Measurements from ENCODE around the gene RFTN1.

Gene RFTN1

DNA sequence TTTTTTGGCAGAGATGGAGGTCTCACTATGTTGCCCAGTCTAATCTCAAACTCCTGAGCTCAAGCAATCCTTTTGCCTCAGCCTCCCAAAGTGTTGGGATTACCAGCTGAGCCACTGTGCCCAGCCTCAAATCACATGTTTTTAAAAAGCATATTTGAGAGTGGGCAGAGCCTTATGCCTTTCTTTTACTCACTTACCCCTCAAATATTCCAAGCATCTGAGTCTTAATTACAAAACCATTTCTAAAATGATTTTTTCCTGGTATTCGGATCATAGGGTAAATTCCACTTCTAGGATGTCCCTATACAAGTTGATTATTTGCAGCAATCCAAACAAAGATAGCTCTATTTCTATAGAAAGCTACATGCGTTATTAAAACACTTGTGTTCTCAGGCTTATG is 106.1 kb downstream of the RFTN1 start:
- peaks cover 58% of the 10 kb centered on the region for H3K36me3 ChIP-seq (ENCODE audit: insufficient read depth, low read length)
- H3K4me3 ChIP-seq (ENCODE audit: low read length, poor library complexity, severe bottlenecking): no peak overlapping the region
- TF ChIP-seq EZH2phosphoT487 (IDR thresholded peaks at IDR 0.05; ENCODE audit: borderline replicate concordance): no peak
- TF ChIP-seq, protein P1, sequence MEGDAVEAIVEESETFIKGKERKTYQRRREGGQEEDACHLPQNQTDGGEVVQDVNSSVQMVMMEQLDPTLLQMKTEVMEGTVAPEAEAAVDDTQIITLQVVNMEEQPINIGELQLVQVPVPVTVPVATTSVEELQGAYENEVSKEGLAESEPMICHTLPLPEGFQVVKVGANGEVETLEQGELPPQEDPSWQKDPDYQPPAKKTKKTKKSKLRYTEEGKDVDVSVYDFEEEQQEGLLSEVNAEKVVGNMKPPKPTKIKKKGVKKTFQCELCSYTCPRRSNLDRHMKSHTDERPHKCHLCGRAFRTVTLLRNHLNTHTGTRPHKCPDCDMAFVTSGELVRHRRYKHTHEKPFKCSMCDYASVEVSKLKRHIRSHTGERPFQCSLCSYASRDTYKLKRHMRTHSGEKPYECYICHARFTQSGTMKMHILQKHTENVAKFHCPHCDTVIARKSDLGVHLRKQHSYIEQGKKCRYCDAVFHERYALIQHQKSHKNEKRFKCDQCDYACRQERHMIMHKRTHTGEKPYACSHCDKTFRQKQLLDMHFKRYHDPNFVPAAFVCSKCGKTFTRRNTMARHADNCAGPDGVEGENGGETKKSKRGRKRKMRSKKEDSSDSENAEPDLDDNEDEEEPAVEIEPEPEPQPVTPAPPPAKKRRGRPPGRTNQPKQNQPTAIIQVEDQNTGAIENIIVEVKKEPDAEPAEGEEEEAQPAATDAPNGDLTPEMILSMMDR (conservative IDR thresholded peaks at IDR 0.05; ENCODE audit: low read length): no peak
- H3K9ac ChIP-seq (ENCODE audit: low read depth, low read length, poor library complexity, severe bottlenecking): no peak overlapping the region
- H3K27me3 ChIP-seq (ENCODE audit: insufficient read depth, low read length, poor library complexity, severe bottlenecking): no peaks in the 10 kb centered on the region
- H3K4me1 ChIP-seq (ENCODE audit: insufficient read depth, low read length, poor library complexity, severe bottlenecking): no peaks in the 10 kb centered on the region
- H4K20me1 ChIP-seq (ENCODE audit: insufficient read depth, low read length, poor library complexity, severe bottlenecking): peaks cover under 1% of the 10 kb centered on the region
- no peak overlapping the region for H2AFZ ChIP-seq (ENCODE audit: low read length)
- no peaks in the 10 kb centered on the region; the same call in 1 of the 2 replicates for H3F3A ChIP-seq (ENCODE audit: low read depth)
- H3K4me2 ChIP-seq (ENCODE audit: low read depth, low read length, poor library complexity, severe bottlenecking): no peak overlapping the region
- H3K9me3 ChIP-seq (ENCODE audit: insufficient read depth, low read depth, low read length): no peaks in the 10 kb centered on the region
- peaks cover 30% of the 10 kb centered on the region for H3K79me2 ChIP-seq (ENCODE audit: insufficient read depth, low read length)
- no peaks in the 10 kb centered on the region for H3K9me2 ChIP-seq (replicated peaks; ENCODE audit: low read depth, low read length)

DNA sequence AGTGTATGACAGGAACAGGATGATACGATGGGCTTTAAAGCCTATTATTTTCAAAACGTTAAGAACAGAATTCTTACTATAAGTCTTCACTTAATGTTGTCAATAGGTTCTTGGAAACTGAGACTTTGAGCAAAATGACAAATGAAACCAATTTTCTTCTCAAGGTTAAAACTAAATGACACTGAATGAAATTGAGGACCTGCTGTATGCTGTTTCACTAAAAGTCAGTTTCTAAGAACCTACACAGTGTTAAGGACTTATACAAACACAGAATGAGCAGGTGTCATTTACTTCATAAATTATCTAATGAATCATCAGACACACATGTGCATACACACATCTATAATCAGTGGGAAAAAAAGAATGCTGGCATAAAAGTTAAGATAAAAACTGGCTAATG is 106.9 kb downstream of the RFTN1 start:
- Histone ChIP-seq H3F3A (ENCODE audit: low read depth) (no peaks in the 10 kb centered on the region; the same call in 1 of the 2 replicates), H3K9me3 (ENCODE audit: insufficient read depth, low read depth, low read length) (no peaks in the 10 kb centered on the region), H3K9me2 (replicated peaks; ENCODE audit: low read depth, low read length) (no peaks in the 10 kb centered on the region), H3K9ac (ENCODE audit: low read depth, low read length, poor library complexity, severe bottlenecking) (no peak overlapping the region), H3K4me1 (ENCODE audit: insufficient read depth, low read length, poor library complexity, severe bottlenecking) (no peaks in the 10 kb centered on the region), H3K79me2 (ENCODE audit: insufficient read depth, low read length) (peaks cover 31% of the 10 kb centered on the region; the same call in 1 of the 2 replicates), H3K4me3 (ENCODE audit: low read length, poor library complexity, severe bottlenecking) (no peak overlapping the region), H3K36me3 (ENCODE audit: insufficient read depth, low read length) (peaks cover 66% of the 10 kb centered on the region), H2AFZ (ENCODE audit: low read length) (no peak overlapping the region), H3K27me3 (ENCODE audit: insufficient read depth, low read length, poor library complexity, severe bottlenecking) (no peaks in the 10 kb centered on the region), H4K20me1 (ENCODE audit: insufficient read depth, low read length, poor library complexity, severe bottlenecking) (peaks cover 4% of the 10 kb centered on the region), H3K4me2 (ENCODE audit: low read depth, low read length, poor library complexity, severe bottlenecking) (no peak overlapping the region)
- no peak for TF ChIP-seq EZH2phosphoT487 (IDR thresholded peaks at IDR 0.05; ENCODE audit: borderline replicate concordance)
- TF ChIP-seq, protein P1 (conservative IDR thresholded peaks at IDR 0.05; ENCODE audit: low read length): no peak

DNA sequence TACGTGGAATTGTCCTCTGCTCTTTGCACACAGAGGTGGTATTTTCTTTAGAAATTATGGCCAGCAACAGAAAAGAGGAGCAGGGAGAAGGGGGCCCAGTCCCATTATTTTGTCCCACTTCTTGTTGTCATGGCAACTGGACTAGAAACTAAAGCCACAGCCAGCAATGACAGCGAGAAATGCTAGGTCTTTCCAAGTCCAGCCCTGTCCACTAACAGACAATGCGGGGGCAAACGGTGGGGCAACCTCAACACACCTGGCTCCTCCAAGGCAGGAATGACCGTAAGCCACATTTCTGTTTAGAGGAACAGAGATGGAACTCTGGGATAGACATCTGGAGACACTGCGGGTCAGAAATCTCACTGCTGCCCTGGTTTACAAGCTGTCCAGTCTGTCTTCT is 107.3 kb downstream of the RFTN1 start:
- no peak overlapping the region for H2AFZ ChIP-seq (ENCODE audit: low read length)
- peaks cover 70% of the 10 kb centered on the region for H3K36me3 ChIP-seq (ENCODE audit: insufficient read depth, low read length)
- H3K79me2 ChIP-seq (ENCODE audit: insufficient read depth, low read length): peaks cover 31% of the 10 kb centered on the region; the same call in 1 of the 2 replicates
- no peak overlapping the region for H3K9ac ChIP-seq (ENCODE audit: low read depth, low read length, poor library complexity, severe bottlenecking)
- H3K9me3 ChIP-seq (ENCODE audit: insufficient read depth, low read depth, low read length): no peaks in the 10 kb centered on the region
- no peaks in the 10 kb centered on the region for H3K4me1 ChIP-seq (ENCODE audit: insufficient read depth, low read length, poor library complexity, severe bottlenecking)
- H3K9me2 ChIP-seq (replicated peaks; ENCODE audit: low read depth, low read length): no peaks in the 10 kb centered on the region
- H3K4me2 ChIP-seq (ENCODE audit: low read depth, low read length, poor library complexity, severe bottlenecking): no peak overlapping the region
- peaks cover 4% of the 10 kb centered on the region for H4K20me1 ChIP-seq (ENCODE audit: insufficient read depth, low read length, poor library complexity, severe bottlenecking)
- no peak overlapping the region for H3K4me3 ChIP-seq (ENCODE audit: low read length, poor library complexity, severe bottlenecking)
- H3F3A ChIP-seq (ENCODE audit: low read depth): no peaks in the 10 kb centered on the region; the same call in 1 of the 2 replicates
- no peaks in the 10 kb centered on the region for H3K27me3 ChIP-seq (ENCODE audit: insufficient read depth, low read length, poor library complexity, severe bottlenecking)
- TF ChIP-seq, protein P1 (conservative IDR thresholded peaks at IDR 0.05; ENCODE audit: low read length): no peak
- TF ChIP-seq EZH2phosphoT487 (IDR thresholded peaks at IDR 0.05; ENCODE audit: borderline replicate concordance): no peak

All from Loucy (cell line).